Measurements from ENCODE around the gene MRPL10.

DNA sequence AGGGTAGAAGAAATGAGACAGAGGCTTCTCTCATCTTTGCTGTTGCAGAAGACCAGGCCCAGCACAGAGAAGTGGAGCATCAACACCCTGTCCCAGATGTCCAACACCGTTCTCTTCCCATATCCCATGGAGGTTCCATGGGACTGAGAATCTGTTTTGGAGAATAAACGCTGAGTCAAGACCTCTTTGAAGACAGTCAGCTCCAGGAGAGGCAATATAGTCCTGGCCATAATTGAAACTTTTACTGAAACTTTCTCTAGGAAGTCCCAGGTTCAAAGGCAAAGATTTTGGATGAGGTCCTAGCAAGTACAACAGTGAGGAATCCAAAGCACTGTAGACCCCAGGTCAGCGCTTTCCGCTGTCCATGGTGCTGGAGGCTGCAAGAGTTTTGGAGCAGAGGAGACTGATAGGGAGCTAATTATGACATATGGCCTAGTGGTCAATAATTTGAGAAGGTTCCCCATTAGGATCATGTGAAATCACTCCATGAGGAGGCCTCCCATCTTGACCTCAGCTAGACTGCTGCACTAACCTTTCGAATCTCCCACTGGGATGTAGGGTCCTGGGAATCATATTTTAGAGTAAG, 45.7 kb downstream of the MRPL10 start:
- TF ChIP-seq, protein P1, sequence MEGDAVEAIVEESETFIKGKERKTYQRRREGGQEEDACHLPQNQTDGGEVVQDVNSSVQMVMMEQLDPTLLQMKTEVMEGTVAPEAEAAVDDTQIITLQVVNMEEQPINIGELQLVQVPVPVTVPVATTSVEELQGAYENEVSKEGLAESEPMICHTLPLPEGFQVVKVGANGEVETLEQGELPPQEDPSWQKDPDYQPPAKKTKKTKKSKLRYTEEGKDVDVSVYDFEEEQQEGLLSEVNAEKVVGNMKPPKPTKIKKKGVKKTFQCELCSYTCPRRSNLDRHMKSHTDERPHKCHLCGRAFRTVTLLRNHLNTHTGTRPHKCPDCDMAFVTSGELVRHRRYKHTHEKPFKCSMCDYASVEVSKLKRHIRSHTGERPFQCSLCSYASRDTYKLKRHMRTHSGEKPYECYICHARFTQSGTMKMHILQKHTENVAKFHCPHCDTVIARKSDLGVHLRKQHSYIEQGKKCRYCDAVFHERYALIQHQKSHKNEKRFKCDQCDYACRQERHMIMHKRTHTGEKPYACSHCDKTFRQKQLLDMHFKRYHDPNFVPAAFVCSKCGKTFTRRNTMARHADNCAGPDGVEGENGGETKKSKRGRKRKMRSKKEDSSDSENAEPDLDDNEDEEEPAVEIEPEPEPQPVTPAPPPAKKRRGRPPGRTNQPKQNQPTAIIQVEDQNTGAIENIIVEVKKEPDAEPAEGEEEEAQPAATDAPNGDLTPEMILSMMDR (IDR thresholded peaks at IDR 0.05 in 8 of 11, conservative IDR thresholded peaks at IDR 0.05 in 3 of 11), result no peak
- TF ChIP-seq POLR2A (IDR thresholded peaks at IDR 0.05), result no peak
